ENCODE measurements around the gene PNLDC1.
"Not testable (repeated sequence)": the region's sequence is repeated elsewhere in the genome, so short reads cannot be mapped to it uniquely, and the experiment has no call there.

The PNLDC1 gene

DNA sequence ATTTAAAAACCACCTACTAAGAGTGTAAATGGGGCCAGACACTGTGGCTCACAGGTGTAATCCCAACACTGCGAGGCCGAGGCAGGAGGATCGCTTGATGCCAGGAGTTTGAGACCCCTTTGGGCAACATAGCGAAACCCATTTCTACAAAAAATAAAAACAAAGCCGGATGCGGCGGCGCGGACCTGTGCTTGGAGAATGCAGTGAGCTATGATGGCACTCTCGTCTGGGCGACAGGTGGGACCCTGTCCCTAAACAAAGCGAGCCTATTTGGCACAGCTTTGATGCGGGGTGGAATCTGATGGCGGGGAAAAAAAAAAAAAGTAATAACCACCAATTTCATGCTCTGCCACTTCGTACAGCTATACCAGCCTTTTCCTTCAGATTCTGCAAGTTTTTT is 11.8 kb upstream of the PNLDC1 start:
- DNase-seq: no peak

DNA sequence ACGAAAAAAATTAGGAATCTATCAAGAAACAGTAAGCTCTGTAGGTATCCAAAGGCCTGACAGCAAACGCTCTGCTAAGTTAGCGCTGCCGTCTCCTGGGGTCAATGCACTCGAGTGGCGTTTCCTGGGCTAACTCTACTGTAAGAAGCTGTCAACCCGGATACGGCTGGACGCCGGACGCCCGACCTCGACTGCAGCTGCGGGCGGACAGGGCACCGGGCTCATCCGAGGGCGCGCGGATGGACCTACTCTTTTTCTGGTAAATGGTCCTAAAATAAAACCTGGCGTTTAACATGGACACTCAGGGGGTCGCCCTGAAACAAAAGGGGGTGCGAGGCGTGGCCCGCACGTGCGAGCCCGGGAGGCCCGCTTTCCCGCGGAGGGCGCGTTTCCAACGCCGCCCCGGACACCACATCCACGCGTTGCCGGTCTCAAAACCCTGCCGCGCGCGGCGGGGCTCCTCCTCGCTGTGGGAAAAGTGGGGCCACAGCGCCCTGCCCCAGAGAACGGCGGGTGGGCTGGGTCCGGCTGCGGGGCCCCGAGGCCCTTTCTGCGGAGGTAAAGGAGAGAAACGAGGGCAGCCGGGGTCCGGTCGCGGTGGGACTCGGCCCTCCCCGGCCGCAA is 11.2 kb upstream of the PNLDC1 start:
- no peak for DNase-seq

DNA sequence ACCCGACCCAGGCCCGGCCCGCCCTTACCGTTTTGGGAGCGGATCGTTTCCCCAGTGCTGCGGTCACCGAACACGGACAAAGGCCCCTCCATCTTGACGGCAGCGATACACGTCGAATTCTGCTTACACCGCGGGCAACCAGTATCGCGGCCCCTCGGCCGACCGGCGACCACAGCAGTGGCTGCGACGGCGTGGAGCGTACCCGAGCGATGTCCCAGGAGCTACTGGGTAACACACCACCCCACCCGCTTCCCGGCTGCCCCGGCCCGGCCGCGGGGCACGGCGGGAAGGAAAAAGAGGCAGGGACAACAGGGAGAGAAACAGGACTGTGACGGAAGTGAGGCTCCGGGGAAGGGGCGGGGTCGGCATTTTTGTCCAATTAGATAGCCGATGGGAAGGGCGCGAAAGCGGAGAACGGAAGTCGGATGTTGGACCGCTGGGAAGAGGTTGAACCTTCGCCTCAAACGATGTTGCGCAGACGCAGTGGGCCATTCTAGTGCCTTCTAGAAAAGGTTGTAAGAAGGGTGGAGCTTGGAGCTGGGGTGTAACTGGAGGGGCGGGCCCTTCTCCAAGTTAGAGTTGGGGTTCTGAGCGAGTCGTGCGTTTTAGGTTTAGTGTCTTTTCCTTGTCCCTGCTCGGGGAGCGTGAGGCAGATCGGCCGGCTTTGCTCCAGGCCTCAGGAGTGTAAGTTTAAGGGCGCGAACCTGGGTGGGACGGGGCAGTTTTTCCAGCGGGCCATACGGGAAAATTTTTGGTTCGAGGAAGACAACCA is 10.5 kb upstream of the PNLDC1 start, which contains the start of gene TCP1:
Gene TCP1, minus strand, starts transcription at position 226 of the 772 bp plus-strand sequence. Its CDS starts 134 bp downstream, at position 92.
- DNase-seq: peak; percentile 99 to 100

DNA sequence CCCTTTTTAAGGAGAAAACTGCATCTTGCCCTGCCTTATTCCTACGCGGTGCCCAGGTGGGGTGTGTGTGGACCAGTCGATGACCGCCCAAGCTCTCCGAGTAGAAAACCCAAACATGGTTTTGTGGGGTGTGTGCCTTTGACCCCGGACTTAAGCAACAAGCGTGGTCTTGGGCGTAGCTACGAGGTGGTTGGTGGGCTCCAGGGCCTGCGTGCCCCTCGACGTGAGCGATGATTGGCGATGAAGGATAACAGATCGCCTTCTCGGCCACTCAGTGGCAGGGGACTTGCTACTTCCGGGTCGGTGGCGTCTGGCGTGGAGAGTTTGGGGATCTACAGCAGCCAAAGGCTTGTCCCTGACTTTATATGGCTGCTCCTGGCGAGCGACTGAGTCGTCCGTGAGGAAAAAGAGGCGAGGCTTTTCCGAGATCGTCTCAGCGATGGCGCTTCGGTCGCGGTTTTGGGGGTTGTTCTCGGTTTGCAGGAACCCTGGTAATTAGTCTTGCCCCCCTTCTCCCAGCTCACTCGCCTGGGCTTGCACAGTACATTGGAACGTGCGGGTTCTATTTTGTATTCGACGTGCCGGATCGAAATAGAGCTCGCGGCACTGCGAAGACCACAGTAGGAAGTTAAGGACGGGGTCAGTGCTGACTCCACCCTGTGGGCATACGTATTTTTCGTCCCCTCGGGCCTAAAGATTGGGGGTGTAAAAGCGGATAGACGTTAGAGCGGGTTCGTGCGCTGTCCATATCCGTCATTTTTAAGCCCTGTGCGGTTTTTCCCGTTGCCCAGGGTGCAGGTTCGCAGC is 9.7 kb upstream of the PNLDC1 start, which contains the start of gene MRPL18:
Gene MRPL18, plus strand, starts transcription at position 319 of the 807 bp plus-strand sequence. Its CDS starts 121 bp downstream, at position 440.
- DNase-seq: peak; percentile 97 to 98

DNA sequence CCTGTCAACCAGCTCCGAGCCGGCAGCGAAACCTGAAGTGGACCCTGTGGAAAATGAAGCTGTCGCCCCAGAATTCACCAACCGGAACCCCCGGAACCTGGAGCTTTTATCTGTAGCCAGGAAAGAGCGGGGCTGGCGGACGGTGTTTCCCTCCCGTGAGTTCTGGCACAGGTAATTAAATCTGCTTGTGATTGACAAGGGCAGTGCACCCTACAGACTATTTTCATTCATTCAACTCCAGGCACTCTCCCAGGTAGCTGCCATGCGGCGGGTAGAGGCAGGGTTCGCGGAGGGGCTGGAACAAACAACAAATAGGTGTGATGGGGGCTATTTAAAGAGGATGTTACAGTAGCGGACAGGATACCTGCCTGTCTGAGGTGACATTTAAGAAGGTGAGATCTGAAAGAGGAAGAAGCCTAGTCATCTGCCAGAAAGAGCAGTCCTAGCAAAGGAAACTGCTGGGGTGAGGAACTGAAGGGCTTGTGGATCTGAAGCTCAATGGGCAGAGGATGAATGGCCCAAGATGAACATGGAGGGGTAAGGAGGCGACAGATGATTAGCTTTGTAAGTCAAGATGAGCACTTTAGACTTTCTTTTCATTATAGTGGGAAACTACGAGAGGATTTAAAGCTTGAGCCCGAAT is 9.0 kb upstream of the PNLDC1 start:
- peak; percentile 28 to 36 for DNase-seq

DNA sequence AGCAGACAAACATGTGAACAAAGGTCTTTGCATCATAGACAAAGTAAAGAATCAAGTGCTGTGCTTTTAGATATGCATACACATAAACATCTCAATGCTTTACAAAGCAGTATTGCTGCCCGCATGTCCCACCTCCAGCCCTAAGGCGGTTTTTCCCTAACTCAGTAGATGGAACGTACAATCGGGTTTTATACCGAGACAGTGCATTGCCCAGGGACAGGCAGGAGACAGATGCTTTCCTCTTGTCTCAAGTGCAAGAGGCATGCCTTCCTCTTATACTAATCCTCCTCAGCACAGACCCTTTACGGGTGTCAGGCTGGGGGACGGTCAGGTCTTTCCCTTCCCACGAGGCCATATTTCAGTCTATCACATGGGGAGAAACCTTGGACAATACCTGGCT is 5.1 kb upstream of the PNLDC1 start:
- not testable (repeated sequence) for DNase-seq

DNA sequence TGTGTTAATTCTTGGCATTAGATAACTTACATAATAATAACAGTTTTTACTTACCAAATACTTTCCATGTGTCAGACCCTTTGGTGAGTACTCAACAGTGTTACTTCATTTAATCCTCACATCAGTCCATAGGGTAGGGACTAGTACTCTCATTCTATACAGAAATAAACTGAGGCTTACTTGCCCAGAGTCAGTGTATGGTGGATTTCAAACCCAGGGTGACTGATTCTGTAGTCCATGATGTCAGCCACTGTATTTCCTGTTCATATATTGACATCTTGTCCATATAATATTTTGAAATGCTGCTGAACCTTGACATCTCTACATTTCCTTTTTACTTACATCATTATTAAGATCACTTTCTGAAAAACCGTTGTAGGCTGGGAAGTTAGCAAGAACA is 2.5 kb upstream of the PNLDC1 start:
- no peak for DNase-seq

DNA sequence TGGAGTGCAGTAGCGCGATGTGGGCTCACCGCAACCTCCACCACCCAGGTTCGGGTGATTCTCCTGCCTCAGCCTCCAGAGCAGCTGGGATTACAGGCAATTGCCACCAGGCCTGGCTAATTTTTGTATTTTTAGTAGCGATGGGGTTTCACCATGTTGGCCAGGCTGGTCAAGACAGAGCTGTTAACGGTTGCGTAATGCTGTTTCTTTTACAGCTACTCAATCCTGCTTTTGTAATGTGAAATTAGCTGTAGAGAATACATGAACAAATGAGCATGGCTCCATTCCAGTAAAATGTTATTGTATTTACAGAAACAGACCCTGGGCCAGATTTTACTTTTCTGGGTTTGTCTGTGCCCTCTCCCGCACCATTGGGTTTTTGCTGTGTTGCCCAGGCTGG is 1.9 kb downstream of the PNLDC1 start:
- no peak for DNase-seq

DNA sequence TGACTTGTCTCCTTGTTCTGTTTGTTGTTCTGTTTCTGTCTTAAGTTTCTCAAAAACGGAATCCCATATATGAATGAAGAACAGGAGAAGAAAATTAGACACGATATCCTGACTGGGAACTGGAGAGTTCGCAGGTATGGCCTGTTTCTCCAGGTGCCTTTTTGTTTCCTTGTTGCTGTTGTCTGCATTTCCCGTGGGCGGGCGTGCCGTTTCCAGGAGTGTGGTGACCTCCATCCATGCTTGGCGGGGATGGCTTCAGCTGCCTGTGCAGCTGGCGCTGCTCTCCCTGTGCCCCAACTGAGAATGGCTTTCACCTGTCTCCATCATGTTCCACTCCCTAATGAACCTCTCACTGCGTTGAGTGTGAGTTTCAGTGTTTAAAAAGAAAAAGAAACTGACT is 4.4 kb downstream of the PNLDC1 start:
- no peak for DNase-seq

DNA sequence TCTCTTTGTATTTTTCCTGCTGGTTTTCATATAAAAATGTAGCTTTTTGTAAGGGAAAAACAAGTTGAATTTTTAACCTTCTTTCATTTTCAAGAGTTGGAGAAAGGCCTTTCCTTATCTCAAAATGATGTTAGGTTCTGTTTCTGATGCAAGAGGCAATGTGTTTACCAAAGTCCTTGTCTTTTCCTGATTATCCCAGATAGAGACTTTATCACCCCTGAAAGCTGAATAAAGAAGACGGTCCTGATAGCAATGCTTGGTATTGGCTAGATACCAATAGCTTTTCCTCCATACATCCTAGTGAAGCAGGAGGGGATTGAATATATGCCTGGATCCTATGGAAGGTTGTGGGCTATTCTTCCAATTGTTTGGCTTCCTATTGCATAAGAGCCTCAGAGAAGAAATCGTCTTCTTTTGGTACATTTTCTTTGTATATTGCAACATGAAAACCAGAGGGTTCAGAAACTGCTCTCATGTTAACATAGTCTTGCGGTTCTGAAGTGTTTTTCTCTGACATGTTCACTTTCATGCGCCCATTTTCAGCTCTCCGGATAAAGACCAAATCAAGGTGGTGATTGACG is 5.5 kb downstream of the PNLDC1 start:
- no peak for DNase-seq

DNA sequence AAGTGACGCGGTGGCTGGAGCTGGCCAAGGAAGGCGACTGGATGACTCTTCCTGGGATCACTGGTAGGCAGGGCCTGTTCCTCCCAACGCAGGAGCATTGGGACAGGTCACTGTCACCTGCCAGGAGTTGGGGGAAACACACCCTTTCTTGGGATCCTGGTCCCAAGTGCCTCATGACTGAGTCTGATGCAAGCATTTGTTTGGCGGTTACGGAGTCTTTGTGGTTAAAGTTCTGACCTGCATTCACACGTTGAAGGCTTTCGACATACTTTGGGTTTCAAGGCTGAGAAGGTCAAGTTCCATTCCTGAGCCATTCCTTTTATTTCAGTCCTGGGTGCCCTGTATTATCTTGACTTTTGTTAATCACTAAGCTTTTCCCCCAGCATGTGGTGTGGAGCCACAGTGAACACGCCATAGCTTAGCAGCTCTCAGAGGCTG is 6.0 kb downstream of the PNLDC1 start:
- DNase-seq: no peak

DNA sequence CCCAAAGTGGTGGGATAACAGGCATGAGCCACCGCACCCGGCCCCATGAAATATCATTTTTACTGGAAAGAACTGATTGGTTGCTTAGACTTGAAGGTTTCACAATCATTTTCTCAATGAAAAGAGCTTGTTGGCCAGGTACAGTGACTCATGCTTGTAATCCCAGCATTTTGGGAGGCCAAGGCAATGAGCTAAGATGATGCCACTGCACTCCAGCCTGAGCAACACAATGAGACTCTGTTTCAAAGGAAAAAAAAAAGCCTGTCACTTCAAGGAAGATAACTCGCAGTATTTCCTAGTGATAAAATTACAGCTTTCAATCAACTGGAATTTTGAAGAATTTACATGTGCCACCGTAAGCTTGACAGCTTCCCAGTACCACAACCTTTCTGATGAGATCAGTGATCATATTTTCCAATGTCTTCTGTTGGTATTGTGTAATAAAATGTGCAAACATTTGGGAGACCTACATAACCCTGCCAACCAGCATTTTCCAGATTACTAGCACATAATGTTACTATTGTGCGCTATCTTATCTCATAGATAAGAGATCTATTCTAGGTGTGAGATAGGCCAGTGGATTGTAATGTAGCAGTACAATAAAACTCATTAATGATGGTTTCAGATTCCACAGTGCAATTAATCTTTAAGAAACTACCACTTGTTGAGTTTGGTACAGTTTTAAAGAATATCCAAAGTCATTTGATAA is 7.2 kb downstream of the PNLDC1 start:
- DNase-seq: no peak

DNA sequence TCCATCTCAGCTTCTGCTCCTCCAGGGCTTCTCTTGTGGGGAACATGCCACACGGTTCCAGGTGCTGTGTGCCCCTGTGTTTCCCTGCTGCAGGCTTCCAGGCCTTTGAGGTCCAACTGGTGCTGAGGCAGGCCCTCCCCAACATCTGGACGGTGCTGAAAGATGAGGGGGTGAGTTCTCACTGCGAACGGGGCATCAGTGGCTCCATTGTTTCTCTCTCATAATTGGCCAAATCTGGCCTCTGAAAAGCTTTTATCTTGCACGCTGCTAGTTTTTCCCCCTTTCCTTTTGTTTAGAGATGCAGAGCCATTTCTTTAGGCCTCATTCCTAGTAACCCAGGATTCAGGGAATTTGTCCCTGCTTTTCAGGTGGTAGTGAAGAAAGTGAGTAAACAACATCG is 8.6 kb downstream of the PNLDC1 start:
- DNase-seq: no peak

DNA sequence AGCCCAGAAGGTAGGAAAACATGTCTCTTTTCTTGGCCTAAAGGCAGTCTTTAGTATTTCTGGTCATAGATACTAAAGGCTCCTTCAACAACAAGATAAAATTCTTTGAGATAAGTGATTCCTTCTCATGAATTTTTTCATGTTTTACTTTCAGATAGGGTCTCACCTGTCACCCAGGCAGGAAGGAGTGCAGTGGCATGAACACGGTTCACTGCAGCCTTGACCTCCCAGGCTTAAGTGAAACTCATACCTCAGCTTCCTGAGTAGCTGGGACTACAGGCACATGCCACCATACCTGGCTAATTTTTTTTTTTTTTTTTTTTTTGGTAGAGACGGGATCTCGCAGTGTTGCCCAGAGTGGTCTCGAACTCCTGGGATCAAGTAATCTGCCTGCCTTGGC is 9.1 kb downstream of the PNLDC1 start:
- no peak for DNase-seq

DNA sequence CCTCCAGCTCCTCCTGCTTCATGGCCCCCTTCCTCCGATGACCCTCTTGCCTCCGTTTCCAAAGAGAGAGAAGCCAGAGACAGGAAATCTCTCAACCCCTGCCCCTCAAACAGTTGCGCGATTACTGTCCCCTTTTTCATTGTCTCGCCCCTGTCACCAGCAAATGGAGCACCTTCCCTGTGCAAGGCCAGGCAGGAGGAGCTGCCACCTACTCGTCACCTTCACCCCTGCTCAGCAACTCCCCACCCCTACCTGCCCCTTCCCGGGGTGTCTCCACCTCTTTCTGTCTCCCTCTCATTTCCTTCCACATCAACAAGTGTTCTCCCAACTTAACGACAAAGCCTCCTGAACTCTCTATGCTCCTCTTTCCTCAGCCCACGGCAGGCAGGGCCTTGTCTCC is 13.7 kb downstream of the PNLDC1 start:
- no peak for DNase-seq

DNA sequence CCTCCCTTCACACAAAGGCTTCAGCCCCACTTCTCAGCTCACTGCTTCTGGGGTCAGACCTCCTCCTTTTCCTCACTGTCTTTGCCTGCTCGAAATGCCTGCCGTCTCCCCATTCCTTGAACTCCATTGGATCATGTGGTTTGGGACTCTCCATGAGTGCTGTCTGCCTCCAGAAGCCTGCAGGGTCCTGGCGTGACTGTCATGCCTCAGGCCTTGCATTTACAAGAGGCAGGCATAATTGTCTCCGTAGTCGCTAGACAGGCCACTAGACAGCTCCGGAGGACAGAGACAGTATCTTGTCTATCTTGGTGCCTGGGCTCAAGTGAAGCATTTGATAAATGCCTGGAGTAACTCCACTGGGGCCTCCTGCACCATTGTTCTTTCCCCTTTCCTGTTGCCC is 15.3 kb downstream of the PNLDC1 start:
- no peak for DNase-seq

DNA sequence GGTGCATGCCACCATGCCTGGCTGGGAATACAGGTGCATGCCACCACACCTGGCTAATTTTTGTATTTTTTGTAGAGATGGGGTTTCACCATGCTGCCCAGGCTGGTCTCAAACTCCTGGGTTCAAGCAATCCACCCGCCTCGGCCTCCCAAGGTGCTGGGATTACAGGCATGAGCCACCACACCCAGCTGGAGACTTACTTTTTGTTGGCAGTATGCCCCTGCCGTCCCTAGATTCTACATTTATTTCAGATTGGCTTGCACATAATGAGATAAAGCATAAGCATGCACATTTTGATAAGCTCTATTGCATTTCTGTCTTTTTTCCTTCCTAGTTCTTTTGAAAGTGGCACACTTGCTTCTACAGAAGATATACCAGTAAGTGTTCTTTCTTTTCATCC is 16.7 kb downstream of the PNLDC1 start:
- not testable (repeated sequence) for DNase-seq

DNA sequence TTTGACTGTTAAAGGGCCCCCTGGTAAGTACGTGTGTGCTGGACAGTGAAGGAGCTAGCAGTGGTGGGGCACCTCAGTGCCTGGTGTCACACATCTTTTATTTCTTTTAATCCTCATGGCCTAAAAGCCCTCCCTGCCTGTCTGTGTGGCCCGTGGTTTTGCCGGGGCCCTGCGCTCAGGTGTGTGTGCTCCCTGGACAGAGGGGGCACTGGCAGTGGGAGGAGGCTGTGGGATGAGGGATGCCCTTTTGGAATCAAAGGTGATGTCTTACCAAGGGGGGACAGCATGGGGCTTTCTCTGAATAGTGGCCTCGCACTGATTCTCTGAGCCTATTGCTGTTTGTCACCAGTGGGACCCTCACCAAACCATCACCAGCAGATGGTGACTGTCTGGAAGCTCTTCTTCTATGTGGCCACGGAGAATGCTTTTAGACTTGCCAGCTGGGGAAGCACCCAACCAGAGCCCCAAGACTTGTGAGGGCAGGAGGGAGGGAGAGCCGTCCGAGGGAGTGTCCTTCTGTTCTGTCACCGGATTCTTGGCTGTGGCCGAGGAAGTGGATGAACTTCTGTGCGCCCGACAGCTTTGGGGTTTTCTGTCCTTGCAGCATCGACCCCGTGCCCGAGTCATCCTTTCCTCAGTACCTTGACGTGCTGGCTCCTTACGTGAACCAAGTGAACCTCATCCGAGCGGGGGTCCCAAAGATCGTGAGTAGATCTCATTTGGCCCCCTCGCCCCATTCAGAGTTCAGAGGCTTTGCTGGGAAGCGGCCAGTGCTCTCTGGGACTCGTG is 18.1 kb downstream of the PNLDC1 start:
- no peak for DNase-seq

DNA sequence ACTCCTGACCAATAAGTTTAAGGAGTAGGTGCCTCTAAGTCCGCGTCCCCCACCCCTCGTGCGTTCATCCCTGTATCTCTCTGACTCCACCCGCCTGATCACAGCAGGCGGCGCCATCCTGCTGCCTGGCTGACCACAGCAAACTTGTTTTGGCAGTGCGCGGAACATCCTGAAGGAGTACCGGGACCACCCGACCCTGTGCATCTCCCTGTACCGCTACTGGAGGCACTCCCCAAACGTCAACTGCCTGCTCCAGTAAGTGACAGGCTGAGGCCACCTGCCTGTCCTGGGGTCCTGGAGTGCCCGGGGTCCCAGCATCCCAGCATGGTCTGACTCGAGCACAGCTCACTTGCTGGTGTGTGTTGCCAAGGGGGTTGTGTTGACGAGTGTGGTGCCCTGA is 19.0 kb downstream of the PNLDC1 start:
- DNase-seq: no peak

DNA sequence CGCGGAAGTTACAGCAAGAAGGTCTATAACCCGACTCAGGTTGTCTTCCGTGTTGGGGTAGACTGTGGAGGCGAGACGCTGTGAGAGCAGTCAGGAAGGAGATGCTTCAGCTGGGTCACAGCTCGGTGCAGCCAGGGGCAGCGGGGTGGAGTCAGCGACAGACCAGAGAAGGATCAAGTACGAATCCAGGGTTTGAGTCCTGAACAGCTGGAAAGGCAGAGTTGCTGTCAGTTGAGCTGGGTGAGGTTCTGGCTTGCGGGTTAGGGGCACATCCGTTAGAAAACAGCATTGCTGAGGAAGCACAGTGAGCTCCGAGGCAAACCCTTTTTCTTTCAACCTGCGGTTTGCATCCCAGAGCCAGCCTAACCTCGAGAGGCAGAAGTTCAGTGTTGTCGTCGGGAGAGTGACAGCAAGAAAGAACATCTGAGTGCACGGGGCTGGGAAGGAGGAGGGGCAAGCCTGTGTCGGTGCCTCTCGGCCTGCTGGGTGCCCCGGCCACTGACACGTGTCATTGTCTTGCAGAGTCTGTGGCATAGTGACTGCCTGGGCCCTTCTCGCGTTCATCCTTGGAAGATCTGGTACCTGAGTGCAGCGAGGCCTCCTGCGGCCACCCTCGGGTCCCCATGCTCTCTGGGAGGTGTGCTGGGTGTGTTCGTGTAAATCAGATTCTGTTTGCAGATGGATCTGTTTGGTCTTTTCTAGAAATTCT is 20.0 kb downstream of the PNLDC1 start:
- DNase-seq: peak; percentile 95 to 96

Measured in Kasumi-1 (cell line).